Epithelial cell of proximal tubule (primary cell): ENCODE data around the gene UBAP1L. TPM values are rescaled to one million over a fixed set of nuclear protein-coding genes. Genes with fewer than 3 reads are reported as not detected.
A peak's percentile ranks its signal among the peaks of the same experiment; 100 is the strongest.

Source experiments
- DNase-seq: peaks from one replicate; pipeline ENCODE4 v3.0.0-alpha.2; 2011; ENCODE audit warnings: low read depth
- H3K4me3 ChIP-seq: 2 replicates; pipeline ENCODE4 v1.5.1; 2011; ENCODE audit warnings: low read depth, mild to moderate bottlenecking, low read length
- total RNA-seq: library from RNA; depleted of rRNA; stranded (reverse); fragments of >200 nt; gene quantifications from 2 replicates; pipeline ENCODE4 v1.2.3, GENCODE V29; 2015
- TF ChIP-seq, protein P1 (sequence below): conservative IDR thresholded peaks from 2 replicates; pipeline ENCODE4 v1.5.1; 2012; ENCODE audit warnings: low read depth, mild to moderate bottlenecking, low read length

Gene UBAP1L
- total RNA-seq, 1 donor from 2014 or later: 0.23 TPM

DNA sequence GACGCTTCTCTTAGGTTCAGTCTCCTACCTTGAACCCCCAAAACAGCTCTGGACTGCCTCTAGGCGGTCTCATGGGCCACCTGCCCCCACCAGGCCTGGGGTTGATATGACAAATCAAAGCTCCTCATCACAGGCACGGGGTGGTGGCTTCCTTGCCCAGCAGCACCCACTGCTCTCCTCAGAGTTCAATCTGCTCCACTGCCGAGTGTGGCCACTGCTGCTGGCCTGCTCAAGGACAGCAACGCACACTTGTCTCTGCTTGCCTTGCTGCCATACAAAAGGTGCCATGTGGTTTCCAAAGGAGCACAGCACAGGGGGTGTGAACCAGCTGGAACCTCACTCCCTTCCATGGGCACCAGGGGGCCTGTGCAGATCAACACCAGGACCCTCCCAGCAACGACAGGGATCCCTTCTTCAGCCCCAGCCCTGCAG lies 28.3 kb downstream of the UBAP1L start:
- TF ChIP-seq, protein P1, sequence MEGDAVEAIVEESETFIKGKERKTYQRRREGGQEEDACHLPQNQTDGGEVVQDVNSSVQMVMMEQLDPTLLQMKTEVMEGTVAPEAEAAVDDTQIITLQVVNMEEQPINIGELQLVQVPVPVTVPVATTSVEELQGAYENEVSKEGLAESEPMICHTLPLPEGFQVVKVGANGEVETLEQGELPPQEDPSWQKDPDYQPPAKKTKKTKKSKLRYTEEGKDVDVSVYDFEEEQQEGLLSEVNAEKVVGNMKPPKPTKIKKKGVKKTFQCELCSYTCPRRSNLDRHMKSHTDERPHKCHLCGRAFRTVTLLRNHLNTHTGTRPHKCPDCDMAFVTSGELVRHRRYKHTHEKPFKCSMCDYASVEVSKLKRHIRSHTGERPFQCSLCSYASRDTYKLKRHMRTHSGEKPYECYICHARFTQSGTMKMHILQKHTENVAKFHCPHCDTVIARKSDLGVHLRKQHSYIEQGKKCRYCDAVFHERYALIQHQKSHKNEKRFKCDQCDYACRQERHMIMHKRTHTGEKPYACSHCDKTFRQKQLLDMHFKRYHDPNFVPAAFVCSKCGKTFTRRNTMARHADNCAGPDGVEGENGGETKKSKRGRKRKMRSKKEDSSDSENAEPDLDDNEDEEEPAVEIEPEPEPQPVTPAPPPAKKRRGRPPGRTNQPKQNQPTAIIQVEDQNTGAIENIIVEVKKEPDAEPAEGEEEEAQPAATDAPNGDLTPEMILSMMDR: no peak
- DNase-seq: no peak

DNA sequence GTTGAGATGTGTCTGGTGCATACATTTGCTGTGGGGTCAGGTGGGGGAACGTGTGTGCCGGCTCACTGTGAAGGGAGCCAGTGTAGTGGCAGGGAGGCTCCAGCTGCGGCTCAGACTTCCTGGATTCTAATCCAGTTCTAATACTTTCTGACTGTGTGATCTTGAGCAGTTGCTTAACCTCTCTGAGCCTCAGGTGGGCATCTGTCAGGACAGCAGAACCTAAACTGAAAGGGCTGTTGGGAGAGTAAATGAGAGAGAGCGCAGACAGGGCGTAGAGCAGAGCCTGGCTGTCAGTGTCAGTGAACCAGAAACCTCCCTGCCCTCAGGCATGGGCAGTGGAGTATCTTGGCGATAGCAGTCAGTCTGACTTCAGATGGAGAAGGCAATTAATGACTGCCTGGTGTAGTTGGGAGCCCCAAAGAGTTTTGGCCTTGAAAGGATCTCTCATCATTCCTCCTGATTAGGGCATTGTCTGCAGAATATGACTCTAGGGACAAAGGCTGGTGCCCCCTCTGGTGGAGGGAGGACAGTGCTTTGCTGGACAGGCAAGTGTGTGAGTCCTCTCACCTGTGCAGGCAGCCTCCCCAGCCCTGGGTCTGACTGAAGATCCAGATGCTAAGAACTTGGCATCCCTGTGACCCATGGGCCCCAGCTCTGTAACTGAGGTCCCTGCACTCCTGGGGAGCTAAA lies 28.9 kb downstream of the UBAP1L start:
- H3K4me3 ChIP-seq: no peak overlapping the region
- TF ChIP-seq, protein P1: peak; percentile 74
- DNase-seq: no peak

More for the DNA sequence above, 28.3 kb downstream of the UBAP1L start:
- H3K4me3 ChIP-seq: no peak overlapping the region

DNA sequence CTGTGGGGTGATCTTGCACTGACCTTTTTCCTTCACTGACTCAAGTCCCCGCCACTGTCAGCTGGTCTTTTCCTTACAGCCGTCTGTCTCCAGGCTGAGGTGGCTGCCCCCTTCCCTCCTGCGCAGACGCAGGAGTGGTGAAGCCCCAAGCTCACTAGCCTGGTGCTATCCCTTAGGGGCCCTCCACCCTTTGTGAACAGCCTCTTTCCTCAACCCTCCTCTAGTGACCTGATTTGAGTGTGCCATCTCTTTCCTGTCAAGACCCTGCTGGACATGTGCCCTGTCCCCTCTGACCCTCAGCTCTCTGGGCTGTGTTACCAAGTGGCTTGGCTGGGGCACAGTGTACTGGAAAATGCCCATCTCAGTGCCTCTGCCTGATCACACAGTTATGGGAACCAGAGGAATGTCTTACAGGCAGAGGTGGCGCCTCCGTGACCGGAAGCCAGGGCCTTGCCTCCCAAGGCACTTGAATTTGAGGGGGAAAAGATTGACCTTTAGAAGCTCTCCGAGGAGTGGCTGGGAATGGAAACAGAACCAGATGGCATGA lies 29.7 kb downstream of the UBAP1L start:
- TF ChIP-seq, protein P1: no peak
- no peak overlapping the region for H3K4me3 ChIP-seq
- no peak for DNase-seq

DNA sequence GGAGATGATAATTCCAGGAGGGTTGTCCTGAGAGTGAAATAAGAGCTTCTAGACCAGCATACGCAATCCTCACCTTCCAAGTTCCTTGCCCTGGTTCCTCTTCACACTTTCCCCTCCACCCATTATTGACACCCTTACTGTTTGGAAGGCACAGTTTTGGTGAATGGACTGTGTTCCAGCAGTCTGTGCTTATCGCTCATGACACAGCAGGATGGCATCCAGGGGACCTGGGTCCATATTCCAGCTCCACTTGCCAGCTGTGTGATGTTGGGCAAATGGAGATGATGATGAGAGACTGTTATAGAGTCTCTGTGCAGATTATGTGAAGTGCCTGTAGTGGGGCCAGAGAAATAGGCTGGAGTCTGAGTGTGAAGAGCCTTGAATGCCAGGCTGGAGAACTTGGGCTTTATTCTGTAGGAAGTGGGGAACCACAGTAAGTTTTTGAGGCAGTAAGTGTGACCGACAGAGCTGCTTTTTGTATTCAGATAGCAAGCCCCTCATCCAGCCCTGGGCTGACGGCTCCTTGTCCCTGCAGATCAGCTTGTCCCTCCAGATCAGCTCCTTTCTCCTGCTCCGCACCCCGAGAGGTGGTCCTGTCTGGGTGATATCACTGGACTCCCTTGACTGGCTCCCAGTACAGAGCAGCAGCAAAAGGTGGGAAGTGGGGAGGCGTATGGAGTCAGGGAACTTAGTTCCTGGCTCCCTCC lies 30.3 kb downstream of the UBAP1L start:
- DNase-seq: no peak
- no peak overlapping the region for H3K4me3 ChIP-seq
- TF ChIP-seq, protein P1: no peak

DNA sequence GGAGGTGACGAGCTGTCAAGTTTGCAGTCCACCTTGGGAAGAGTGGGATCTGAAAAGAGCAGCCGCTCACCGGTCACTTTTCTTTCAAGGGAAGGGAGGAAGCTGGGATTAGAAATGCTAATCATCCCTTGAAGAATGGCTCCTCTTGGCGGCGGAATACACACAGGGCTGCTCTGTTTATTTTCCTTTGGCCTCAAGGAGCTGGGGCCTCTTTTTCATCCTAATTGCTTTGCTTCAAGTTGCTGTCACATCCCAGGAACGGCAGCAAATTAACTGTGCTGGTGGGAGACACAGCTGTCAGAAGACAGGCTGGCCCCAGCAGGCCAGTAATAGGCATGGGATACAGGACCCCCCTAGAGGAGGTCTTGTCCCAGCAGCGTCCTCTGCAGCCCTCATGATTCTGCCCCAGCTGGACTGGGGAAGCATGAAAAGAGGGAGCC lies 31.7 kb downstream of the UBAP1L start:
- TF ChIP-seq, protein P1: peak; percentile 26
- H3K4me3 ChIP-seq: no peak overlapping the region
- no peak for DNase-seq

DNA sequence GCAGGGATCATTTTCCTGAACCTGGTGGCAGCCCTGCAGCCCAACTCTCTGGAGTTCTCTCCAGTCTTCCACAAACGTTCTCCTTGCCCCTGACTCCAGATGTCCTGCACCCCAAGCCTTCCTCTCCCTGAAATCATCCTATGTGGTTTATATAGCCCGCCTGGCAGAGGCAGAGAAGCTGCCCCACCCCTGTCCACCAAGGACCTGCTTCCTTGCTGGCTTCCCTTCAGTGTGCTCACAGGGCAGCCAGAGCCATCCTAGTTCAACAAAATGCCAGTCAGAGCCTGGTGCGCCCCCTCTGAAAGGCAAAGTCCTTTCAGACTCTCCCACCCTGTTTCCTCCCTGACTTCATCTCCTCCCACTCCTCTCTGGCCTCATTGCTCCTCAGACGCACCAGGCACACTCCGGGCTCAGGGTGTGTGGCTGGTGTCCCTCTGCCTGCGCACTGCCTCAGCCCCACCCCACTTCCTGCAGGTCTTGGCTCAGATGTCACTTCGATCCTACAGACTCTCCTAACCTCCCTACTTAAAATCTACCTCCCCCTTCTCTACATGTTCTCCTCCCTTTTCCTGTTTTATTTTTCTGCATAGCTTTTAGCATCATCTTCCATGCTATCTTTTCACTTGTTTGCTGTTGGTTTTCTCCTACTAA lies 32.6 kb downstream of the UBAP1L start:
- no peak overlapping the region for H3K4me3 ChIP-seq
- DNase-seq: no peak
- TF ChIP-seq, protein P1: no peak
